HepG2 (cell line): Measurements from ENCODE around the gene HES2. TPM values are rescaled to one million over a fixed set of nuclear protein-coding genes. Genes with fewer than 3 reads are reported as not detected.

Experiments
- AKAP8 ChIP-seq: sonication (generic); formaldehyde crosslinking; IDR thresholded peaks from 2 replicates; pipeline ENCODE4 v1.5.1; 2020; ENCODE audit warnings: mild to moderate bottlenecking, missing genetic modification reagents
- EEA1 ChIP-seq: sonication (generic); formaldehyde crosslinking; IDR thresholded peaks from 2 replicates; pipeline ENCODE4 v1.5.1; 2020; ENCODE audit warnings: mild to moderate bottlenecking, missing genetic modification reagents, borderline replicate concordance
- GABPA ChIP-seq, 2 experiments: IDR thresholded peaks; 2 replicates each; pipeline ENCODE4 v1.6.1; 2011 to 2016; ENCODE audit warnings: low read depth in 2 of 2, low read length in 1 of 2, missing biosample characterization in 1 of 2, missing genetic modification characterization in 1 of 2
- HMG20B ChIP-seq: conservative IDR thresholded peaks from 2 replicates; pipeline ENCODE4 v1.6.1; 2016; ENCODE audit warnings: missing genetic modification reagents, missing compliant biosample characterization
- HOXA3 ChIP-seq: sonication (generic); formaldehyde crosslinking; IDR thresholded peaks from 2 replicates; pipeline ENCODE4 v1.5.0; 2020; ENCODE audit warnings: missing genetic modification reagents
- IRF2 ChIP-seq: IDR thresholded peaks from 2 replicates; pipeline ENCODE4 v1.6.1; 2018; ENCODE audit warnings: missing genetic modification reagents, missing compliant biosample characterization
- LCORL ChIP-seq, 2 experiments: fragments of 450-650 bp in 1 of 2; sonication (generic) in 1 of 2; formaldehyde crosslinking in 1 of 2; IDR thresholded peaks; 2 replicates each; pipeline versions ENCODE4 v1.5.0 to v1.6.1; 2017 to 2020; ENCODE audit warnings: antibody characterized with exemption in 1 of 2, missing genetic modification reagents in 1 of 2
- SALL2 ChIP-seq: sonication (generic); formaldehyde crosslinking; IDR thresholded peaks from 2 replicates; pipeline ENCODE4 v1.8.1; 2023; ENCODE audit warnings: mild to moderate bottlenecking, missing genetic modification reagents, inconsistent platforms
- STAG1 ChIP-seq: sonication (generic); formaldehyde crosslinking; IDR thresholded peaks from 2 replicates; pipeline ENCODE4 v1.4.0; 2020; ENCODE audit warnings: missing genetic modification reagents
- WIZ ChIP-seq: sonication (generic); formaldehyde crosslinking; IDR thresholded peaks from 2 replicates; pipeline ENCODE4 v1.5.1; 2020; ENCODE audit warnings: mild to moderate bottlenecking, missing genetic modification reagents
- ZNF558 ChIP-seq: sonication (generic); formaldehyde crosslinking; IDR thresholded peaks from 2 replicates; pipeline ENCODE4 v1.9.0; 2022; ENCODE audit warnings: mild to moderate bottlenecking, missing genetic modification reagents, borderline replicate concordance
- ZNF619 ChIP-seq: sonication (generic); formaldehyde crosslinking; IDR thresholded peaks from 2 replicates; pipeline ENCODE4 v1.4.0; 2020; ENCODE audit warnings: mild to moderate bottlenecking, missing genetic modification reagents
- ZNF790 ChIP-seq: sonication (generic); formaldehyde crosslinking; IDR thresholded peaks from 2 replicates; pipeline ENCODE4 v1.8.0; 2022; ENCODE audit warnings: missing genetic modification reagents, mild to moderate bottlenecking, borderline replicate concordance
- ZSCAN31 ChIP-seq: sonication (generic); formaldehyde crosslinking; IDR thresholded peaks from 2 replicates; pipeline ENCODE4 v1.5.0; 2020; ENCODE audit warnings: low read depth, mild to moderate bottlenecking, missing genetic modification reagents
- polyA plus RNA-seq, 8 experiments: library from polyadenylated mRNA; depleted of rRNA in 3 of 8; stranded (reverse) in 7 of 8; unstranded in 1 of 8; fragments of >200 nt; fragmentation: Illumina TruSeq in 4 of 8; extraction: Trizol in 4 of 8; gene quantifications; 2 replicates each; pipeline versions ENCODE4 v1.2.1 to v1.2.3, GENCODE V29; 2011 to 2016; ENCODE audit warnings: low read depth in 4 of 8, missing spikeins in 1 of 8, mixed read lengths in 1 of 8; ENCODE audit not compliant: insufficient read depth in 1 of 8
- total RNA-seq, 5 experiments: library from RNA; depleted of rRNA; stranded (reverse); fragments of >200 nt; fragmentation: Illumina TruSeq; extraction: Trizol; gene quantifications; 2 replicates each; pipeline ENCODE4 v1.2.3, GENCODE V29; 2016; ENCODE audit warnings: low read depth in 1 of 5
- TF ChIP-seq, protein P1 (sequence below): sonication (generic); formaldehyde crosslinking; IDR thresholded peaks from 2 replicates; pipeline ENCODE4 v1.9.0; 2022; ENCODE audit warnings: low read depth, missing genetic modification reagents
- TF ChIP-seq, protein P2 (sequence below): sonication (generic); formaldehyde crosslinking; IDR thresholded peaks from 2 replicates; pipeline ENCODE4 v1.8.0; 2022; ENCODE audit warnings: missing genetic modification reagents, mild to moderate bottlenecking, borderline replicate concordance
- TF ChIP-seq, protein P3 (sequence below): sonication (generic); formaldehyde crosslinking; IDR thresholded peaks from 2 replicates; pipeline ENCODE4 v1.8.1; 2022; ENCODE audit warnings: mild to moderate bottlenecking, missing genetic modification reagents
- TF ChIP-seq, protein P4 (sequence below): sonication (generic); formaldehyde crosslinking; IDR thresholded peaks from 2 replicates; pipeline ENCODE4 v1.8.1; 2023; ENCODE audit warnings: mild to moderate bottlenecking, moderate library complexity, missing genetic modification reagents
- TF ChIP-seq, protein P5 (sequence below): sonication (generic); formaldehyde crosslinking; IDR thresholded peaks from 2 replicates; pipeline ENCODE4 v1.8.1; 2023; ENCODE audit warnings: mild to moderate bottlenecking, missing genetic modification reagents, borderline replicate concordance
- TF ChIP-seq, protein P6 (sequence below): sonication (generic); formaldehyde crosslinking; IDR thresholded peaks from 2 replicates; pipeline ENCODE4 v1.4.0; 2020; ENCODE audit warnings: missing genetic modification reagents

The HES2 gene
- total and polyA plus RNA-seq, 2 of the 13 experiments (the other 11 are each of a cell fraction or from before 2014, with no cell fraction given): 0.11 to 0.17 TPM

DNA sequence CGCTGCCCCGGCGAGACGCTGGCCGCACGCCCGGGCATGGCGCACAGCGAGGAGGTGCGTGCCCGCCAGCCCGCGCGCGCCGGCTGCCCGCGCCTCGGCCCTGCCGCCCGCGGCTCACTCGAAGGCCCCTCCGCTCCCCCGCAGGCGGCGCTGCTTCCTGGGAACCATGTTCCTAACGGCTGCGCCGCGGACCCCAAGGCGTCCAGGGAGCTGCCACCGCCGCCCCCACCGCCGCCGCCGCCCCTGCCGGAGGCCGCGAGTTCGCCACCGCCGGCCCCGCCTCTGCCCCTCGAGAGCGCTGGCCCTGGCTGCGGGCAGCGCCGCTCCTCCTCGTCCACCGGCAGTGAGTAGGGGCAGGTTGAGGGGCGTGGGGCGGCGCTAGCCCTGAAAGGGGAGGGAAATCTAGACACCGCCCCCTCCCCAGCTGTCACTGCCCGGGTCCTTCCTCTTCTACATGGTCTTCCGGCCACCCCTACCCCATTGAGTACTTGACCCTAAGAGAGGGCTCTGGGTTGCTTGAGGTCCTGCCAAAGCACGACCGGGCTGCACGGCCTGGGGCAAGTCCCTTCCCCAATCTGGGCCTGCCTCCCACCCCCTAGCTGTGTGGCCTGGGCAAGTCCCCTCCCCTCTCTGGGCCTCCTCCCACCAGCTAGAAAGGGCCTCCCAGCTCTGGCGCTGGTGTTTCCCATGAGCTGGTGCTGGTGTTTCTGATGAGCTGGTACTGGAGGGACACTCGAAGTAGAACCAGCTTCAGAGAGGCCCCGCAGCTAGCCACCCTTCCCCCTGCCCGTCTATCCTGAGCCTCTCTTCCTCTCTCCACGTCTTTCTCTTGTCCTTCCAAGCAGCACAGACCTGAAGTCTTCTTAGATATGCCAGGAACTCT lies 29.3 kb upstream of the HES2 start (continued):
- TF ChIP-seq HOXA3 (CRISPR knock-in tag): no peak
- TF ChIP-seq SALL2 (CRISPR knock-in tag): 0 out of 2 replicates have a peak, but pooled peaks have one; percentile 27
- TF ChIP-seq, protein P1, sequence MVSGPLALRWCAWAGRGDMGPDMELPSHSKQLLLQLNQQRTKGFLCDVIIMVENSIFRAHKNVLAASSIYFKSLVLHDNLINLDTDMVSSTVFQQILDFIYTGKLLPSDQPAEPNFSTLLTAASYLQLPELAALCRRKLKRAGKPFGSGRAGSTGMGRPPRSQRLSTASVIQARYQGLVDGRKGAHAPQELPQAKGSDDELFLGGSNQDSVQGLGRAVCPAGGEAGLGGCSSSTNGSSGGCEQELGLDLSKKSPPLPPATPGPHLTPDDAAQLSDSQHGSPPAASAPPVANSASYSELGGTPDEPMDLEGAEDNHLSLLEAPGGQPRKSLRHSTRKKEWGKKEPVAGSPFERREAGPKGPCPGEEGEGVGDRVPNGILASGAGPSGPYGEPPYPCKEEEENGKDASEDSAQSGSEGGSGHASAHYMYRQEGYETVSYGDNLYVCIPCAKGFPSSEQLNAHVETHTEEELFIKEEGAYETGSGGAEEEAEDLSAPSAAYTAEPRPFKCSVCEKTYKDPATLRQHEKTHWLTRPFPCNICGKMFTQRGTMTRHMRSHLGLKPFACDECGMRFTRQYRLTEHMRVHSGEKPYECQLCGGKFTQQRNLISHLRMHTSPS (CRISPR knock-in tag): peak; percentile 28; the same call in 1 of the 2 replicates
- no peak for TF ChIP-seq STAG1 (CRISPR knock-in tag)
- no peak for TF ChIP-seq GABPA (IDR thresholded peaks at IDR 0.05; ENCODE audit: low read depth, low read length)
- TF ChIP-seq GABPA (CRISPR knock-in tag; IDR thresholded peaks at IDR 0.05; ENCODE audit: low read depth): 0 out of 2 replicates have a peak, but pooled peaks have one; percentile 9
- peak; percentile 10; the same call in 1 of the 2 replicates for TF ChIP-seq IRF2 (CRISPR knock-in tag)
- no peak for TF ChIP-seq WIZ (CRISPR knock-in tag)
- TF ChIP-seq EEA1 (CRISPR knock-in tag): peak; percentile 21; the same call in 1 of the 2 replicates
- 0 out of 2 replicates have a peak, but pooled peaks have one; percentile 49 for TF ChIP-seq ZSCAN31 (CRISPR knock-in tag)
- TF ChIP-seq, protein P2, sequence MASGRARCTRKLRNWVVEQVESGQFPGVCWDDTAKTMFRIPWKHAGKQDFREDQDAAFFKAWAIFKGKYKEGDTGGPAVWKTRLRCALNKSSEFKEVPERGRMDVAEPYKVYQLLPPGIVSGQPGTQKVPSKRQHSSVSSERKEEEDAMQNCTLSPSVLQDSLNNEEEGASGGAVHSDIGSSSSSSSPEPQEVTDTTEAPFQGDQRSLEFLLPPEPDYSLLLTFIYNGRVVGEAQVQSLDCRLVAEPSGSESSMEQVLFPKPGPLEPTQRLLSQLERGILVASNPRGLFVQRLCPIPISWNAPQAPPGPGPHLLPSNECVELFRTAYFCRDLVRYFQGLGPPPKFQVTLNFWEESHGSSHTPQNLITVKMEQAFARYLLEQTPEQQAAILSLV (CRISPR knock-in tag): peak; percentile 19; the same call in 1 of the 2 replicates
- TF ChIP-seq, protein P3, sequence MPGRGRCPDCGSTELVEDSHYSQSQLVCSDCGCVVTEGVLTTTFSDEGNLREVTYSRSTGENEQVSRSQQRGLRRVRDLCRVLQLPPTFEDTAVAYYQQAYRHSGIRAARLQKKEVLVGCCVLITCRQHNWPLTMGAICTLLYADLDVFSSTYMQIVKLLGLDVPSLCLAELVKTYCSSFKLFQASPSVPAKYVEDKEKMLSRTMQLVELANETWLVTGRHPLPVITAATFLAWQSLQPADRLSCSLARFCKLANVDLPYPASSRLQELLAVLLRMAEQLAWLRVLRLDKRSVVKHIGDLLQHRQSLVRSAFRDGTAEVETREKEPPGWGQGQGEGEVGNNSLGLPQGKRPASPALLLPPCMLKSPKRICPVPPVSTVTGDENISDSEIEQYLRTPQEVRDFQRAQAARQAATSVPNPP (CRISPR knock-in tag): no peak
- TF ChIP-seq ZNF790: 0 out of 2 replicates have a peak, but pooled peaks have one; percentile 37
- no peak for TF ChIP-seq LCORL (IDR thresholded peaks at IDR 0.05)
- 0 out of 2 replicates have a peak, but pooled peaks have one; percentile 27 for TF ChIP-seq LCORL (CRISPR knock-in tag; IDR thresholded peaks at IDR 0.05)
- TF ChIP-seq, protein P4, sequence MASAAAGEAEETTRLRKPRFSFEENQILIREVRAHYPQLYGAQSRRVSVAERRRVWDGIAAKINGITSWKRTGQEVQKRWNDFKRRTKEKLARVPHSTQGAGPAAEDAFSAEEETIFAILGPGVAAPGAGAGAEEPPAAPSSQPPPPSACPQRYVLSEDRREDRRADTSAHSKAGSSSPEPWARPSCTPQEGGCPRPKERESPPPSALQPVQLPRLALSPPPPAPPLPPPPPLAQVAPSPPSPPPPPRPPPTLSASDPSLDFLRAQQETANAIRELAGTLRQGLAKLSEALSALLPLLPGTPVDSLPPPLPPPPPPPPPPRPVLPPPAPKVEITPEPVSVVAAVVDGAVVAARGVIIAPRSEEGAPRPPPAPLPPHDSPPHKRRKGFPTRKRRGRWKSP (CRISPR knock-in tag): peak; percentile 45; the same call in 1 of the 2 replicates
- TF ChIP-seq, protein P5, sequence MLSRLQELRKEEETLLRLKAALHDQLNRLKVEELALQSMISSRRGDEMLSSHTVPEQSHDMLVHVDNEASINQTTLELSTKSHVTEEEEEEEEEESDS (CRISPR knock-in tag): no peak
- TF ChIP-seq, protein P6, sequence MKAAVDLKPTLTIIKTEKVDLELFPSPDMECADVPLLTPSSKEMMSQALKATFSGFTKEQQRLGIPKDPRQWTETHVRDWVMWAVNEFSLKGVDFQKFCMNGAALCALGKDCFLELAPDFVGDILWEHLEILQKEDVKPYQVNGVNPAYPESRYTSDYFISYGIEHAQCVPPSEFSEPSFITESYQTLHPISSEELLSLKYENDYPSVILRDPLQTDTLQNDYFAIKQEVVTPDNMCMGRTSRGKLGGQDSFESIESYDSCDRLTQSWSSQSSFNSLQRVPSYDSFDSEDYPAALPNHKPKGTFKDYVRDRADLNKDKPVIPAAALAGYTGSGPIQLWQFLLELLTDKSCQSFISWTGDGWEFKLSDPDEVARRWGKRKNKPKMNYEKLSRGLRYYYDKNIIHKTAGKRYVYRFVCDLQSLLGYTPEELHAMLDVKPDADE: 0 out of 2 replicates have a peak, but pooled peaks have one; percentile 30
- TF ChIP-seq ZNF558 (CRISPR knock-in tag): peak; percentile 71; the same call in 1 of the 2 replicates
- no peak for TF ChIP-seq HMG20B (CRISPR knock-in tag)
- peak; percentile 21; the same call in 1 of the 2 replicates for TF ChIP-seq AKAP8 (CRISPR knock-in tag)
- TF ChIP-seq ZNF619 (CRISPR knock-in tag): 0 out of 2 replicates have a peak, but pooled peaks have one; percentile 4
